ENCODE results near the gene FZD10.

FZD10 gene

GRCh38 chr12:130200445-130200844 is 38.2 kb downstream of the FZD10 start:
- Histone ChIP-seq H3K4me1 (ENCODE audit: insufficient read depth, low read length) (no peaks in the 10 kb centered on the region), H3K27ac (ENCODE audit: low read depth, low read length) (no peak overlapping the region), H3K36me3 (ENCODE audit: insufficient read depth, low read length) (no peaks in the 10 kb centered on the region)

GRCh38 chr12:130201037-130201436 is 38.8 kb downstream of the FZD10 start:
- no peaks in the 10 kb centered on the region for H3K4me1 ChIP-seq (ENCODE audit: insufficient read depth, low read length)
- H3K27ac ChIP-seq (ENCODE audit: low read depth, low read length), result no peak overlapping the region
- H3K4me3 ChIP-seq (ENCODE audit: low read depth in 1 of 2, low read length in 2 of 2), result no peak overlapping the region
- no peaks in the 10 kb centered on the region for H3K36me3 ChIP-seq (ENCODE audit: insufficient read depth, low read length)
- no peaks in the 10 kb centered on the region for H3K27me3 ChIP-seq (ENCODE audit: control insufficient read depth in 1 of 2, insufficient read depth in 2 of 2, low read length in 2 of 2)
- no peak overlapping the region for H3K9ac ChIP-seq (ENCODE audit: low read length)
- H3K9me3 ChIP-seq (ENCODE audit: low read length), result peaks cover 3% of the 10 kb centered on the region

More at GRCh38 chr12:130200445-130200844, 38.2 kb downstream of the FZD10 start:
- Histone ChIP-seq H3K4me3 (ENCODE audit: low read depth in 1 of 2, low read length in 2 of 2) (no peak overlapping the region), H3K9ac (ENCODE audit: low read length) (no peak overlapping the region), H3K27me3 (ENCODE audit: control insufficient read depth in 1 of 2, insufficient read depth in 2 of 2, low read length in 2 of 2) (no peaks in the 10 kb centered on the region), H3K9me3 (ENCODE audit: low read length) (peaks cover 3% of the 10 kb centered on the region)

GRCh38 chr12:130202201-130202600 is 39.9 kb downstream of the FZD10 start:
- Histone ChIP-seq H3K27ac (ENCODE audit: low read depth, low read length) (no peak overlapping the region), H3K9me3 (ENCODE audit: low read length) (peaks cover 3% of the 10 kb centered on the region), H3K27me3 (ENCODE audit: control insufficient read depth in 1 of 2, insufficient read depth in 2 of 2, low read length in 2 of 2) (no peaks in the 10 kb centered on the region), H3K4me3 (ENCODE audit: low read depth in 1 of 2, low read length in 2 of 2) (no peak overlapping the region), H3K4me1 (ENCODE audit: insufficient read depth, low read length) (no peaks in the 10 kb centered on the region), H3K9ac (ENCODE audit: low read length) (no peak overlapping the region), H3K36me3 (ENCODE audit: insufficient read depth, low read length) (no peaks in the 10 kb centered on the region)

GRCh38 chr12:130203151-130203550 is 40.9 kb downstream of the FZD10 start:
- Histone ChIP-seq H3K9me3 (ENCODE audit: low read length) (peaks cover 3% of the 10 kb centered on the region), H3K36me3 (ENCODE audit: insufficient read depth, low read length) (no peaks in the 10 kb centered on the region), H3K4me1 (ENCODE audit: insufficient read depth, low read length) (no peaks in the 10 kb centered on the region), H3K4me3 (ENCODE audit: low read depth in 1 of 2, low read length in 2 of 2) (no peak overlapping the region), H3K27ac (ENCODE audit: low read depth, low read length) (no peak overlapping the region), H3K9ac (ENCODE audit: low read length) (no peak overlapping the region), H3K27me3 (ENCODE audit: control insufficient read depth in 1 of 2, insufficient read depth in 2 of 2, low read length in 2 of 2) (no peaks in the 10 kb centered on the region)

GRCh38 chr12:130204541-130204953 is 42.3 kb downstream of the FZD10 start:
- no peaks in the 10 kb centered on the region for H3K36me3 ChIP-seq (ENCODE audit: insufficient read depth, low read length)
- H3K27me3 ChIP-seq (ENCODE audit: control insufficient read depth in 1 of 2, insufficient read depth in 2 of 2, low read length in 2 of 2), result no peaks in the 10 kb centered on the region
- no peaks in the 10 kb centered on the region for H3K4me1 ChIP-seq (ENCODE audit: insufficient read depth, low read length)
- no peak overlapping the region for H3K4me3 ChIP-seq (ENCODE audit: low read depth in 1 of 2, low read length in 2 of 2)
- no peak overlapping the region for H3K27ac ChIP-seq (ENCODE audit: low read depth, low read length)
- no peak overlapping the region for H3K9ac ChIP-seq (ENCODE audit: low read length)
- peaks cover 3% of the 10 kb centered on the region for H3K9me3 ChIP-seq (ENCODE audit: low read length)

- H3K4me1 ChIP-seq (ENCODE audit: insufficient read depth, low read length), result no peaks in the 10 kb centered on the region
- no peak overlapping the region for H3K4me3 ChIP-seq (ENCODE audit: low read depth in 1 of 2, low read length in 2 of 2)
- no peak overlapping the region for H3K9ac ChIP-seq (ENCODE audit: low read length)
- no peaks in the 10 kb centered on the region for H3K36me3 ChIP-seq (ENCODE audit: insufficient read depth, low read length)
- no peaks in the 10 kb centered on the region for H3K27me3 ChIP-seq (ENCODE audit: control insufficient read depth in 1 of 2, insufficient read depth in 2 of 2, low read length in 2 of 2)
- no peak overlapping the region for H3K27ac ChIP-seq (ENCODE audit: low read depth, low read length)
- peaks cover 3% of the 10 kb centered on the region for H3K9me3 ChIP-seq (ENCODE audit: low read length)
Measured at GRCh38 chr12:130205495-130205894, 43.2 kb downstream of the FZD10 start.

- Histone ChIP-seq H3K9ac (ENCODE audit: low read length) (no peak overlapping the region), H3K36me3 (ENCODE audit: insufficient read depth, low read length) (no peaks in the 10 kb centered on the region), H3K27ac (ENCODE audit: low read depth, low read length) (no peak overlapping the region), H3K4me1 (ENCODE audit: insufficient read depth, low read length) (no peaks in the 10 kb centered on the region), H3K27me3 (ENCODE audit: control insufficient read depth in 1 of 2, insufficient read depth in 2 of 2, low read length in 2 of 2) (peaks cover 0 to 4% of the 10 kb centered on the region in 2 donors), H3K9me3 (ENCODE audit: low read length) (no peaks in the 10 kb centered on the region), H3K4me3 (ENCODE audit: low read depth in 1 of 2, low read length in 2 of 2) (no peak overlapping the region)
Measured at GRCh38 chr12:130212384-130212989, 50.2 kb downstream of the FZD10 start.

- H3K27ac ChIP-seq (ENCODE audit: low read depth, low read length), result no peak overlapping the region
- peaks cover 0 to 4% of the 10 kb centered on the region in 2 donors for H3K27me3 ChIP-seq (ENCODE audit: control insufficient read depth in 1 of 2, insufficient read depth in 2 of 2, low read length in 2 of 2)
- H3K4me1 ChIP-seq (ENCODE audit: insufficient read depth, low read length), result no peaks in the 10 kb centered on the region
- no peaks in the 10 kb centered on the region for H3K9me3 ChIP-seq (ENCODE audit: low read length)
- H3K9ac ChIP-seq (ENCODE audit: low read length), result no peak overlapping the region
- no peak overlapping the region for H3K4me3 ChIP-seq (ENCODE audit: low read depth in 1 of 2, low read length in 2 of 2)
- no peaks in the 10 kb centered on the region for H3K36me3 ChIP-seq (ENCODE audit: insufficient read depth, low read length)
Measured at GRCh38 chr12:130213249-130213648, 51.0 kb downstream of the FZD10 start.

- Histone ChIP-seq H3K4me1 (ENCODE audit: insufficient read depth, low read length) (no peaks in the 10 kb centered on the region), H3K36me3 (ENCODE audit: insufficient read depth, low read length) (no peaks in the 10 kb centered on the region), H3K27ac (ENCODE audit: low read depth, low read length) (no peak overlapping the region), H3K27me3 (ENCODE audit: control insufficient read depth in 1 of 2, insufficient read depth in 2 of 2, low read length in 2 of 2) (peaks cover 0 to 10% of the 10 kb centered on the region in 2 donors), H3K9me3 (ENCODE audit: low read length) (no peaks in the 10 kb centered on the region), H3K9ac (ENCODE audit: low read length) (no peak overlapping the region), H3K4me3 (ENCODE audit: low read depth in 1 of 2, low read length in 2 of 2) (no peak overlapping the region)
Measured at GRCh38 chr12:130214686-130215395, 52.6 kb downstream of the FZD10 start.
